T-cell (primary cell): ENCODE measurements around the gene CEP76. TPM values are rescaled to one million over a fixed set of nuclear protein-coding genes. Genes with fewer than 3 reads are reported as not detected.

Experiments used
- ATAC-seq, 4 experiments: fragments of 200-7000 bp in 3 of 4; fragments of 150-1000 bp in 1 of 4; cut with Tn5 transposase; replicated peaks in 1 of 4; 1 replicate in 3 of 4; 2 replicates in 1 of 4; pipeline ENCODE4 v1.10.0; 2021; ENCODE audit warnings: moderate library complexity in 3 of 4, mild to moderate bottlenecking in 2 of 4, moderate number of reproducible peaks in 1 of 4
- CTCF ChIA-PET, 2 donors: fragments of 300-600 bp; sonication (Branson Sonifier 250); formaldehyde crosslinking; loops; one replicate each; lab custom pipeline; 2022; ENCODE audit warnings: antibody characterized with exemption in 2 of 2; lab: Charles Lee
- POLR2A ChIA-PET, 2 donors: fragments of 300-600 bp; sonication (Branson Sonifier 250); formaldehyde crosslinking; loops; one replicate each; lab custom pipeline; 2022; ENCODE audit warnings: antibody characterized with exemption in 2 of 2; lab: Charles Lee
- DNase-seq, 35 experiments: peaks; one replicate each; pipeline versions ENCODE4 v3.0.0 to v3.0.0-alpha.2; 2013 to 2023
- H3K27ac ChIP-seq: one replicate; pipeline ENCODE4 v1.5.1; 2013; ENCODE audit warnings: low read length
- H3K27me3 ChIP-seq, 2 experiments: replicated peaks in 1 of 2; 1 replicate in 1 of 2; 2 replicates in 1 of 2; pipeline versions ENCODE4 v1.6.1 to v1.7.0; 2013; ENCODE audit warnings: low read length in 1 of 2, mixed read lengths in 1 of 2; ENCODE audit not compliant: control insufficient read depth in 2 of 2, insufficient read depth in 2 of 2; ENCODE audit errors: extremely low read depth in 1 of 2
- H3K36me3 ChIP-seq, 2 donors: 1 replicate in 1 of 2; 2 replicates in 1 of 2; pipeline versions ENCODE4 v1.6.1 to v1.7.0; 2013; ENCODE audit warnings: low read length in 1 of 2; ENCODE audit not compliant: control insufficient read depth in 2 of 2, insufficient read depth in 1 of 2; ENCODE audit errors: extremely low read depth in 1 of 2
- H3K4me1 ChIP-seq, 2 experiments: 1 replicate in 1 of 2; 2 replicates in 1 of 2; pipeline versions ENCODE4 v1.6.1 to v1.7.0; 2013; ENCODE audit warnings: low read length in 2 of 2, mixed read lengths in 1 of 2; ENCODE audit not compliant: insufficient read depth in 2 of 2, control insufficient read depth in 1 of 2; ENCODE audit errors: extremely low read depth in 1 of 2
- H3K4me3 ChIP-seq, 2 donors: 1 replicate in 1 of 2; 2 replicates in 1 of 2; pipeline versions ENCODE4 v1.5.1 to v1.7.0; 2013; ENCODE audit warnings: mild to moderate bottlenecking in 2 of 2, low read length in 1 of 2, moderate library complexity in 1 of 2; ENCODE audit not compliant: control insufficient read depth in 1 of 2; ENCODE audit errors: extremely low read depth in 1 of 2
- H3K9me3 ChIP-seq: 2 replicates; pipeline ENCODE4 v1.7.0; 2013
- H3K27ac Mint-ChIP-seq, 2 donors: one replicate each; pipeline ENCODE4 v1.8.0; 2020 to 2021; ENCODE audit warnings: mild to moderate bottlenecking in 2 of 2, mixed read lengths in 2 of 2
- H3K27me3 Mint-ChIP-seq, 2 donors: one replicate each; pipeline ENCODE4 v1.8.0; 2021 to 2022; ENCODE audit warnings: mixed read lengths in 2 of 2
- H3K36me3 Mint-ChIP-seq: one replicate; pipeline ENCODE4 v1.8.0; 2021; ENCODE audit warnings: mixed read lengths
- H3K4me1 Mint-ChIP-seq, 3 donors: one replicate each; pipeline ENCODE4 v1.8.0; 2020 to 2022; ENCODE audit warnings: mixed read lengths in 3 of 3, mild to moderate bottlenecking in 1 of 3
- H3K4me3 Mint-ChIP-seq, 3 donors: one replicate each; pipeline ENCODE4 v1.8.0; 2020 to 2022; ENCODE audit warnings: mild to moderate bottlenecking in 3 of 3, mixed read lengths in 3 of 3, moderate library complexity in 3 of 3
- H3K9me3 Mint-ChIP-seq, 3 donors: one replicate each; pipeline ENCODE4 v1.8.0; 2020 to 2022; ENCODE audit warnings: mixed read lengths in 3 of 3
- WGBS: methylation state at CpG from one replicate; pipeline ENCODE4 v1.1.5; 2013; ENCODE audit warnings: missing lambda C conversion rate; ENCODE audit not compliant: insufficient coverage; 5-methylcytosine and 5-hydroxymethylcytosine counted together
- total RNA-seq, 35 experiments: library from RNA in 6 of 35; stranded (reverse) in 6 of 35; fragments of 120-200 nt in 1 of 35; gene quantifications; one replicate each; pipeline versions ENCODE4 v1.2.1 to v1.2.4 and lab custom pipeline; 2013 to 2026

The CEP76 gene
- total RNA-seq, 5 donors from 2014 or later (not counting 1 experiment from before 2014, with no cell fraction given): 6.8 to 9.7 (median 8.2) TPM

DNA sequence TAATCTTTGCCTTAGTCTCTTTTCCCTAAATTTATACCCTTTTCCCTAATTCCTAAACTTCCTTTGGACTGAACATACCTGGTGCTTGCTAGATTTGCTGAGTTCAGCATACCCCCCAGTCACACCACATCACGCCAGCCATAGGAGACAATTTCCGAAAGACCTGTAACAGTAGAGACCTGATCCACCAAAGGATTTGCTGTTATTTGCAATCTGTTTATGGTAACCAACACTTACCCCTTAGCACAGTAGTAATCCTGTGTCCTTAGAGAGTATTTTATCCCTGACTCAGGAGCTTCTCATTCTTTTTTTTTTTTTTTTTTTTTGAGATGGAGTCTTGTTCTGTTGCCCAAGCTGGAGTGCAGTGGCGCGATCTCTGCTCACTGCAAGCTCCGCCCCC lies 8.9 kb upstream of the CEP76 start:
- Mint-ChIP-seq H3K9me3 (no peaks in the 10 kb centered on the region), H3K36me3 (peaks cover 38% of the 10 kb centered on the region), H3K27ac (no peak overlapping the region), H3K27me3 (no peaks in the 10 kb centered on the region), H3K4me1 (peaks cover 0 to 19% (median 15%) of the 10 kb centered on the region in 3 donors), H3K4me3 (no peak overlapping the region)
- H3K9me3 ChIP-seq: no peaks in the 10 kb centered on the region
- peaks cover 0 to 3% of the 10 kb centered on the region in 2 experiments for H3K27me3 ChIP-seq
- peaks cover 0 to 71% of the 10 kb centered on the region in 2 donors for H3K36me3 ChIP-seq
- WGBS: 100% methylated on average over 3 of the region's 5 CpGs
- POLR2A ChIA-PET: no interaction called here
- H3K4me1 ChIP-seq: no peaks in the 10 kb centered on the region
- no peak overlapping the region for H3K4me3 ChIP-seq
- H3K27ac ChIP-seq: no peak overlapping the region
- DNase-seq: no peak
- CTCF ChIA-PET: interaction anchor here (0.6 to 1.5 kb wide), 3 partner anchors 13 to 320 kb away, joined by 3 read pairs; no protein-coding TSS in a partner anchor
- no peak for ATAC-seq

DNA sequence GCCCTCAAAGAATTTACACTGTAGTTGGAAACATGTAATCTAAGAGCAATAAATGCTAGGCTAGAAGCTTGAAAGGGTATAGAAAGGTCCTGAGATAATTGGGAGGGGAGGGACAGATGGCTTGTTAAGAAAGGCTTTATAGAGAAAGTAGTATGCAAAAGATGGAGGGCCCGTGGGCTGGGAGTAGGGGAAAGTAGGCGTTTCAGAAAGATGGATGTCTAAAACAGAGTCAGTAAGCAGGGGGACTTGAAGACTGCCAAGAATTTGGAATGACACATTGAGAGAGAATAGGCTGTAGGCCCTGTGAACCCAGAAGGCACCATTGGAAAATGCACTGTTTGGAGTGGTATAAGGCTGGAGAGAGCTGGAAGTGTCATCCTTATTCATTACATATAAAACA lies 1.1 kb upstream of the CEP76 start:
- Mint-ChIP-seq H3K27me3 (no peaks in the 10 kb centered on the region), H3K27ac (peak overlapping the region; percentile 96 to 100), H3K4me3 (peak overlapping the region; percentile 85 to 97 (median 93)), H3K4me1 (peaks cover 51 to 54% (median 52%) of the 10 kb centered on the region in 3 donors), H3K9me3 (no peaks in the 10 kb centered on the region), H3K36me3 (peaks cover 15% of the 10 kb centered on the region)
- Histone ChIP-seq H3K27me3 (peaks cover 0 to 3% of the 10 kb centered on the region in 2 experiments), H3K36me3 (peaks cover 0 to 40% of the 10 kb centered on the region in 2 donors), H3K4me1 (peaks cover 22 to 24% of the 10 kb centered on the region in 2 experiments), H3K9me3 (no peaks in the 10 kb centered on the region), H3K27ac (peak overlapping the region; percentile 94), H3K4me3 (peak overlapping the region; percentile 69 to 96)
- DNase-seq (peak in 4 of 35 experiments; percentile 5 to 25 (median 8)), ATAC-seq (no peak)
- ChIA-PET CTCF (interaction anchor here (0.6 to 1.4 kb wide), 4 partner anchors 180 to 313 kb away, joined by 3 to 4 read pairs (median 4); partner anchors contain the start of gene PTPN2 (in 1 of the 2)), POLR2A (no interaction called here)
- WGBS: 0% methylated on average over 2 of the region's 2 CpGs

DNA sequence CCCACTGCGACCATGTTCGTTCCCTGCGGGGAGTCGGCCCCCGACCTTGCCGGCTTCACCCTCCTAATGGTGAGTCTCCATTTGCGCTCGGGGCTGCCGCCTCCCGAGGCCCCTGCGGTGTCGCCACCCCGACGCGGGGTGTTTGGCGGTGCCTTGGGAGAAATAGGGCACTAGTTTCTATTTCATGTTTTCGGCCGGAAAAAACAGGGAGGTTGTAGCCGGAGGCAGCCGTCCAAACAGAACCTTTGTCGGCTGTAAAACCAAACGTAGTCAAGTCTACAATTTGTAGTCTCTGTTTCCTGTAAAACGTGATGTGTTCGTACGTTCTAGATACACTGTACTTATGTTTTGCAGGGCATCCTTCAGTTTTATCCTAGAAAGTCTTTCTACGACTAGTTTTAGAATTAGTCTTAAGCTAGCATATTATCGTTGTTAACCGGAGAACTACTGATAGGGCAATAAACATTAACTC lies 609 bp upstream of the CEP76 start:
- CTCF ChIA-PET: interaction anchor here (0.6 to 1.4 kb wide), 4 partner anchors 181 to 326 kb away, joined by 3 to 4 read pairs (median 4); partner anchors contain the start of genes AFG3L2 (in 1 of the 2) and PTPN2 (in 1 of the 2)
- Mint-ChIP-seq H3K9me3 (no peaks in the 10 kb centered on the region), H3K36me3 (peaks cover 19% of the 10 kb centered on the region), H3K4me3 (peak overlapping the region; percentile 85 to 97 (median 93)), H3K27me3 (no peaks in the 10 kb centered on the region), H3K27ac (peak overlapping the region; percentile 96 to 100), H3K4me1 (peaks cover 51 to 57% (median 54%) of the 10 kb centered on the region in 3 donors)
- Histone ChIP-seq H3K36me3 (peaks cover 0 to 40% of the 10 kb centered on the region in 2 donors), H3K27me3 (peaks cover 0 to 2% of the 10 kb centered on the region in 2 experiments), H3K4me3 (peak overlapping the region; percentile 69 to 96), H3K4me1 (peaks cover 22 to 24% of the 10 kb centered on the region in 2 experiments), H3K27ac (peak overlapping the region; percentile 94), H3K9me3 (no peaks in the 10 kb centered on the region)
- POLR2A ChIA-PET: no interaction called here
- DNase-seq (no peak), ATAC-seq (peak; percentile 47 to 60 (median 52))
- under 1% methylated on average over 22 of the region's 28 CpGs for WGBS

DNA sequence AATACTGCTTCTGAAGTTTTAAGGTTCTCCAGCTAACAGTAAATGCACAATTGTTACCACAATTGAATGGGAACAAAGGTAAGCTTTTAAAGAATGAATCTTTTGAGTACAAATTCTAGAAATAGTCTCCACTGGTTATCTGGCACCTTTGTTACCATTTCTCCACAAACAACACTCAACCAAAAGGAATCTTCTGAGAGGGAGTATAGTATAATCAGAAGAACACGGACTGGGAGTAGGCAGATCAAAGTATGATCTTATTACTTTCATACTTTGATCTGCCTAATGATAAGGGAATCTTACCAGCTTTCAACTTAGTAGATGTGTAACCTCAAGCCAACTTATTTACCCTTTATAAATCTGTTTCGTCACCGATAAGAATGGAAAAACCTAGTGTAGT lies 1.4 kb downstream of the CEP76 start:
- ChIA-PET POLR2A (interaction anchor here (0.6 to 0.7 kb wide), 2 partner anchors 286 to 324 kb away, joined by 3 read pairs; partner anchors contain the start of gene AFG3L2 (in 1 of the 2)), CTCF (interaction anchor here in 1 of 2 donors (1.0 kb wide), 2 partner anchors 43 to 233 kb away, joined by 3 to 5 read pairs; no protein-coding TSS in a partner anchor)
- no peaks in the 10 kb centered on the region for H3K9me3 Mint-ChIP-seq
- Histone ChIP-seq H3K36me3 (peaks cover 0 to 31% of the 10 kb centered on the region in 2 donors), H3K4me1 (peaks cover 22 to 24% of the 10 kb centered on the region in 2 experiments), H3K27me3 (no peaks in the 10 kb centered on the region), H3K4me3 (no peak overlapping the region), H3K27ac (peak overlapping the region; percentile 94), H3K9me3 (no peaks in the 10 kb centered on the region)
- peak overlapping the region; percentile 56 to 100 for H3K27ac Mint-ChIP-seq
- no peaks in the 10 kb centered on the region for H3K27me3 Mint-ChIP-seq
- DNase-seq (peak in 1 of 35 experiments; percentile 15), ATAC-seq (no peak)
- H3K36me3 Mint-ChIP-seq: peaks cover 13% of the 10 kb centered on the region
- H3K4me1 Mint-ChIP-seq: peaks cover 48 to 51% (median 51%) of the 10 kb centered on the region in 3 donors
- peak overlapping the region; percentile 85 to 97 (median 93) for H3K4me3 Mint-ChIP-seq
- WGBS: no CpG with 5 or more reads among the region's 3 CpGs

DNA sequence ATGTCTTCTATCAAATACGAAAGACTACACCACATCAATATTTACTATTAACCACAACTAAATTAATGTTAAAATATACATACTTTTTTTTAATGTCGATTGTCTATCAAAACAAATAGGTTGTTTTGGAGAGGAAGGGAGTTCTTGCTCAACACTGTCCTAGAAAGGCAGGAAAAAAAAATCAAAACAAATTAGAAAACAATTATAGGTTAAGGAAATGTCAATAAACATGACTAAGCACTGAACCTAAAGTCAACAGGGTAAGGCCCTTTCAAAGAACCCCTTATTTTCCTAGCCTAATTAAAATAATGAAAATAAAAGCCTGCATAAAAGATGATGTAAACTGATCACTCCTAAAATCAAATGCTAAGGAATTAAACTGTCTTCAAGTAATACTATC lies 2.8 kb downstream of the CEP76 start:
- DNase-seq (no peak), ATAC-seq (no peak)
- Histone ChIP-seq H3K9me3 (no peaks in the 10 kb centered on the region), H3K36me3 (peaks cover 0 to 25% of the 10 kb centered on the region in 2 donors), H3K27me3 (no peaks in the 10 kb centered on the region), H3K4me3 (no peak overlapping the region), H3K4me1 (peaks cover 20 to 21% of the 10 kb centered on the region in 2 experiments), H3K27ac (no peak overlapping the region)
- H3K27me3 Mint-ChIP-seq: no peaks in the 10 kb centered on the region
- H3K36me3 Mint-ChIP-seq: peaks cover 13% of the 10 kb centered on the region
- H3K4me1 Mint-ChIP-seq: peaks cover 38 to 39% (median 38%) of the 10 kb centered on the region in 3 donors
- POLR2A ChIA-PET: no interaction called here
- no peaks in the 10 kb centered on the region for H3K9me3 Mint-ChIP-seq
- no CpG with 5 or more reads among the region's 2 CpGs for WGBS
- no peak overlapping the region for H3K4me3 Mint-ChIP-seq
- CTCF ChIA-PET: interaction anchor here in 1 of 2 donors (0.7 to 0.9 kb wide), 2 partner anchors 235 to 322 kb away, joined by 3 read pairs; no protein-coding TSS in a partner anchor
- H3K27ac Mint-ChIP-seq: no peak overlapping the region

DNA sequence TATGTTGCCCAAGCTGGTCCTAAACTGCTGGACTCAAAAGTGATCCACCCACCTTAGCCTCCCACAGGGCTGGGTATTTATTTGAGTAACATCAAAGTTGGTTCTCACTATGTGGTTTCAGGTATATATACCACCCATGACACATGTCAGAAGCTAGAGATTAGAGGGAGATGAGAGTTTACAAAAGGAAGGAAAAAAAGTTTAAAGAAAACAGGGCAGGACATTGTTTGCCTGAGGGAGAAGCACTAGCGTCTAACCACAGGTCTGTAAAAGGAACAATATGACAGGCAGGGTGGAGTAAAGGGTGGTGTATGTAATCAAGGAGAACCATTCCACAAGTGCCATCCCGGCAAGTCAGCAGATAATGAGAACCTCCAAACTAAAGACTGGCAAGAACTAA lies 8.5 kb downstream of the CEP76 start:
- H3K27ac ChIP-seq: no peak overlapping the region
- Mint-ChIP-seq H3K9me3 (no peaks in the 10 kb centered on the region), H3K36me3 (peaks cover 25% of the 10 kb centered on the region), H3K4me1 (peaks cover 0 to 10% (median 6%) of the 10 kb centered on the region in 3 donors), H3K27ac (no peak overlapping the region), H3K4me3 (no peak overlapping the region), H3K27me3 (no peaks in the 10 kb centered on the region)
- DNase-seq (no peak), ATAC-seq (no peak)
- POLR2A ChIA-PET: interaction anchor here in 1 of 2 donors (0.7 kb wide), 1 partner anchor 222 kb away, joined by 5 read pairs; no protein-coding TSS in a partner anchor
- H3K27me3 ChIP-seq: no peaks in the 10 kb centered on the region
- H3K9me3 ChIP-seq: no peaks in the 10 kb centered on the region
- CTCF ChIA-PET: no interaction called here
- 50% methylated on average over 1 of the region's 2 CpGs for WGBS
- H3K36me3 ChIP-seq: peaks cover 0 to 21% of the 10 kb centered on the region in 2 donors
- H3K4me1 ChIP-seq: no peaks in the 10 kb centered on the region
- H3K4me3 ChIP-seq: no peak overlapping the region
